Psoas muscle (tissue), 8 donors: ENCODE results near the gene HTR2A. TPM values are rescaled to one million over a fixed set of nuclear protein-coding genes. Genes with fewer than 3 reads are reported as not detected.

Experiments
- ATAC-seq, 4 donors: fragments of 200-7000 bp; cut with Tn5 transposase; one replicate each; pipeline ENCODE4 v1.9.1; 2020; ENCODE audit warnings: moderate library complexity in 3 of 4, mild to moderate bottlenecking in 2 of 4
- DNase-seq, 2 donors: peaks; one replicate each; pipeline ENCODE4 v3.0.0-alpha.2; 2020
- H3K27ac ChIP-seq: fragments of 200-600 bp; one replicate; pipeline ENCODE4 v1.8.0; 2022
- H3K27me3 ChIP-seq, 3 donors: fragments of 200-600 bp in 1 of 3; one replicate each; pipeline versions ENCODE4 v1.6.1 to v1.8.0; 2013 to 2022; ENCODE audit warnings: low read length in 2 of 3, mild to moderate bottlenecking in 2 of 3, moderate library complexity in 1 of 3; ENCODE audit not compliant: insufficient read depth in 3 of 3
- H3K36me3 ChIP-seq, 2 donors: fragments of 200-600 bp in 1 of 2; one replicate each; pipeline versions ENCODE4 v1.6.1 to v1.8.0; 2013 to 2022; ENCODE audit warnings: low read depth in 1 of 2, mild to moderate bottlenecking in 1 of 2, moderate library complexity in 1 of 2; ENCODE audit not compliant: insufficient read depth in 1 of 2
- H3K4me1 ChIP-seq: fragments of 200-600 bp; one replicate; pipeline ENCODE4 v1.8.0; 2022
- H3K4me3 ChIP-seq: fragments of 200-600 bp; one replicate; pipeline ENCODE4 v1.8.0; 2022; ENCODE audit warnings: mild to moderate bottlenecking
- H3K9me3 ChIP-seq: fragments of 200-600 bp; one replicate; pipeline ENCODE4 v1.8.0; 2022
- WGBS, 3 donors: extraction: QIAGEN DNeasy Blood & Tissue Kit; methylation state at CpG; one replicate each; pipeline versions ENCODE4 v1.1.6 to v1.1.7; 2013; 5-methylcytosine and 5-hydroxymethylcytosine counted together
- intact Hi-C, 2 donors: fragments of 100-400 bp; cut with DNase I; formaldehyde crosslinking; loops; one replicate each; pipeline versions ENCODE4 v1.11.0 to v1.14.2; 2022
- polyA plus RNA-seq, 3 donors: library from polyadenylated mRNA; stranded (reverse); fragments of 200-250 nt; gene quantifications; one replicate each; pipeline ENCODE4 v1.2.3, GENCODE V29; 2013
- total RNA-seq, 4 donors: library from RNA; stranded (reverse); fragmentation: NEBNext Ultra II Directional in 2 of 4; extraction: Animal tissue kit (Norgen Biotek cat#: 25700) in 2 of 4; gene quantifications; one replicate each; pipeline versions ENCODE4 v1.2.1 to v1.2.4, GENCODE V29; 2021 to 2023
- TF ChIP-seq, protein P1 (sequence below): fragments of 200-600 bp; IDR thresholded peaks from one replicate; pipeline ENCODE4 v1.8.0; 2022; ENCODE audit warnings: antibody characterized with exemption
- donor health status: healthy with polysubstance abuse.
- donor health status: DM: no; HTN: no; CAD: no; lungs with moderate emphysema.
- donor health status: Bipolar disorder and iron deficiency.
- donor health status: healthy.
- donor health status: DM: yes; HTN: yes; CAD: no.
- donor health status: DM: no; HTN: no; CAD: no.
- donor health status: DM: no; HTN: no; CAD: no.
- donor health status: DM: yes; HTN: yes; CAD: no.

The HTR2A gene
- total and polyA plus RNA-seq, 7 donors: 0.04 to 0.08 (median 0.04) TPM; not detected in 4

GRCh38 chr13:46884531-46884930 is 12.3 kb downstream of the HTR2A start:
- H3K27ac ChIP-seq: no peak overlapping the region
- H3K4me3 ChIP-seq: no peak overlapping the region
- no peaks in the 10 kb centered on the region for H3K9me3 ChIP-seq
- H3K4me1 ChIP-seq: no peaks in the 10 kb centered on the region
- no peaks in the 10 kb centered on the region for H3K27me3 ChIP-seq
- TF ChIP-seq, protein P1, sequence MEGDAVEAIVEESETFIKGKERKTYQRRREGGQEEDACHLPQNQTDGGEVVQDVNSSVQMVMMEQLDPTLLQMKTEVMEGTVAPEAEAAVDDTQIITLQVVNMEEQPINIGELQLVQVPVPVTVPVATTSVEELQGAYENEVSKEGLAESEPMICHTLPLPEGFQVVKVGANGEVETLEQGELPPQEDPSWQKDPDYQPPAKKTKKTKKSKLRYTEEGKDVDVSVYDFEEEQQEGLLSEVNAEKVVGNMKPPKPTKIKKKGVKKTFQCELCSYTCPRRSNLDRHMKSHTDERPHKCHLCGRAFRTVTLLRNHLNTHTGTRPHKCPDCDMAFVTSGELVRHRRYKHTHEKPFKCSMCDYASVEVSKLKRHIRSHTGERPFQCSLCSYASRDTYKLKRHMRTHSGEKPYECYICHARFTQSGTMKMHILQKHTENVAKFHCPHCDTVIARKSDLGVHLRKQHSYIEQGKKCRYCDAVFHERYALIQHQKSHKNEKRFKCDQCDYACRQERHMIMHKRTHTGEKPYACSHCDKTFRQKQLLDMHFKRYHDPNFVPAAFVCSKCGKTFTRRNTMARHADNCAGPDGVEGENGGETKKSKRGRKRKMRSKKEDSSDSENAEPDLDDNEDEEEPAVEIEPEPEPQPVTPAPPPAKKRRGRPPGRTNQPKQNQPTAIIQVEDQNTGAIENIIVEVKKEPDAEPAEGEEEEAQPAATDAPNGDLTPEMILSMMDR: no peak
- no peaks in the 10 kb centered on the region for H3K36me3 ChIP-seq
- ATAC-seq (no peak), DNase-seq (no peak)
- intact Hi-C loops: no loop called here
- 92 to 96% (median 94%) methylated on average over 3 of the region's 3 CpGs for WGBS, 3 donors

GRCh38 chr13:46881621-46882020 is 15.2 kb downstream of the HTR2A start:
- Histone ChIP-seq H3K27me3 (peaks cover 0 to 3% (median 0%) of the 10 kb centered on the region in 3 donors), H3K4me3 (no peak overlapping the region), H3K9me3 (no peaks in the 10 kb centered on the region), H3K4me1 (no peaks in the 10 kb centered on the region), H3K27ac (no peak overlapping the region), H3K36me3 (no peaks in the 10 kb centered on the region)
- WGBS, 3 donors: 27 to 38% (median 34%) methylated on average over 2 of the region's 2 CpGs
- ATAC-seq: no peak
- intact Hi-C loops: no loop called here
- TF ChIP-seq, protein P1: no peak
- DNase-seq: no peak

GRCh38 chr13:46874006-46874405 is 22.8 kb downstream of the HTR2A start:
- Histone ChIP-seq H3K27me3 (peaks cover 0 to 3% (median 0%) of the 10 kb centered on the region in 3 donors), H3K4me3 (no peak overlapping the region), H3K4me1 (no peaks in the 10 kb centered on the region), H3K36me3 (no peaks in the 10 kb centered on the region), H3K27ac (no peak overlapping the region), H3K9me3 (no peaks in the 10 kb centered on the region)
- TF ChIP-seq, protein P1: no peak
- ATAC-seq (no peak), DNase-seq (no peak)
- WGBS, 3 donors: 50 to 60% (median 56%) methylated on average over 5 of the region's 5 CpGs
- intact Hi-C loops: no loop called here

DNA sequence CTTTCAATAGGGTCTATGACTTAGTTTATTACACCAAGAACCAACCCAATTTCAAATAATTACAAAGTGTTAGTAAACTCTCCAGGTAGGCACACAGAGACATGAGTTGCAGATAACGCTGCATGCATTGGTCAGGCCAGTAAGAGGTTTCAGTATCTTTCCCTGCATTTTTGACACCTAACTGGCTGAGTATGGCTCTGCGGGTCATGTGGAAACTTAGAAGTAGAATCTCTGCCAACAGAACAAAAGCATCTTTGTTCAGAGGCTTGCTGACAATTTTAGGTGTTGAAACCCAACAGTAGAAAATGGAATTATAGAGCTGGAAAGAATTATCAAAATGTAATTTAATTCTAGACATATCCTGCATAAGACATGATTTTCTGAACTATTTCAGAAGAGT is 25.3 kb downstream of the HTR2A start:
- H3K4me3 ChIP-seq: no peak overlapping the region
- WGBS, 3 donors: 54 to 65% (median 56%) methylated on average over 2 of the region's 2 CpGs
- no peak for ATAC-seq
- no peaks in the 10 kb centered on the region for H3K36me3 ChIP-seq
- TF ChIP-seq, protein P1: no peak
- no peak for DNase-seq
- H3K27ac ChIP-seq: no peak overlapping the region
- H3K27me3 ChIP-seq: no peaks in the 10 kb centered on the region
- H3K9me3 ChIP-seq: no peaks in the 10 kb centered on the region
- intact Hi-C loops: no loop called here
- no peaks in the 10 kb centered on the region for H3K4me1 ChIP-seq

DNA sequence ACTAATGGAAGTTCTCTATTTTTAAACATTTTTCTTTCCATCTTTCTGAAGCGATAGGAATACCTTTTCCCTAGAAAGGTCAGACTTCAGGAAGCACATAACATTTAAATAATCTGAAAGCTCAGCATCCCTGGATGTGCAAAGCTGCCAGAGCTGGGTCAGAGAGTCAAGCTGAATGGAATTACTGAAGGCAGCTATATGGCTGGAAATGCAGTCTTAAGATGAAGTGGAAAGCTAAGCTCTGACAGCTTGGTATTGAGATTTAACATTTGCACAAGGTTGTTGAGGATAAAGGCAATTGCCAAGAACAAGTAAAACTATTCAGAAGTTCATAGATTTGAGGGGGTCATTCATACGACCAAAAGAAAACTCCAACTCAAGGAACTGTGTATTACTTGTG is 28.8 kb downstream of the HTR2A start:
- intact Hi-C loops: no loop called here
- TF ChIP-seq, protein P1: no peak
- no peak for DNase-seq
- Histone ChIP-seq H3K9me3 (no peaks in the 10 kb centered on the region), H3K4me3 (no peak overlapping the region), H3K27ac (no peak overlapping the region), H3K36me3 (no peaks in the 10 kb centered on the region), H3K4me1 (no peaks in the 10 kb centered on the region), H3K27me3 (no peaks in the 10 kb centered on the region)
- no peak for ATAC-seq
- 66 to 78% (median 74%) methylated on average over 2 of the region's 2 CpGs for WGBS, 3 donors
